ENCODE data around the gene KLHDC4.
"Not testable (repeated sequence)": the region's sequence is repeated elsewhere in the genome, so short reads cannot be mapped to it uniquely, and the experiment has no call there.

KLHDC4 gene

GRCh38 chr16:87788730-87789436, 23.1 kb upstream of the KLHDC4 start:
- DNase-seq (ENCODE audit: low spot score); FAIRE-seq: not testable (repeated sequence)

DNA sequence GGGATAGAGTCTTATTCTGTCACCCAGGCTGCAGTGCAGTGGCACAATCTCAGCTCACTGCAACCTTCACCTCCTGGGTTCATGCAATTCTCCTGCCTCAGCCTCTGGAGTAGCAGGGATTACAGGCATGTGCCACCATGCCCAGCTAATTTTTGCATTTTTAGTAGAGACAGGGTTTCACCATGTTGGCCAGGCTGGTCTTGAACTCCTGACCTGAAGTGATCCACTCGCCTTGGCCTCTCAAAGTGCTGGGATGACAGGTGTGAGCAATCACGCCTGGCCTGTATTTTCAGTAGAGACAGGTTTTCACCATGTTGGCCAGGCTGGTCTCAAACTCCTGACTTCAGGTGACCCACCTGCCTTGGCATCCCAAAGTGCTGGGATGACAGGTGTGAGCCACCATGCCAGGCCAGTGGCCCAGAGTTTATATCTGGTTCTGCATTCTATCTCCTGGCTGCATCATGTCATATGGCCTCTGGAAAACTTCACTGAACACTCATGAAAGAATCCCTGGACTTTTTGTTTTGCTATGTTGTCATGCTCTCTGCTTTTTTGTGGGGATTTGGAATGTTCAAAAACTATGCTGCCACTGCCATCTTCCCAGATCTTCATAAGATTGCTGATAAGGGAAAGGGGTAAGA, 21.8 kb upstream of the KLHDC4 start:
- DNase-seq (ENCODE audit: low spot score); FAIRE-seq: not testable (repeated sequence)

DNA sequence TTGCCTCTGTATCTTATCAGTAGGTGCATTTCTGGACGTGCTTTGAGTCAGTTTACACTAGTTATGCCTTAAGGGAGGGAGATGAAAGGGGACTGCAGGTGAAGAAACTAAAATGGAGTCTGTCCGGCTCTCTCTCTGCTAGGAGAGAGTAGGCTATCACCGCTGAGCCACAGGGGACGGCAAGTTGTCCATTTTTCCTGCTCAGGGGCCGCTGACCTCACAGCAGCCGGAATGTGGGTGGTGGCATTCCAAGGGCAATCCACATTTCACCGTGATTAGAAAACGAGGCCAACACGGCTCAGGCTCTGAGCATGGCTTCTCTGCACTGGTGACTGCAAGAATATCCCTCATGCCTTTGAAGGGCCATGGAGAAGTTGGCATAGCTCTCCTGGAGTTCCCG, 19.0 kb upstream of the KLHDC4 start:
- no peak for FAIRE-seq
- DNase-seq (ENCODE audit: low spot score) = no peak

DNA sequence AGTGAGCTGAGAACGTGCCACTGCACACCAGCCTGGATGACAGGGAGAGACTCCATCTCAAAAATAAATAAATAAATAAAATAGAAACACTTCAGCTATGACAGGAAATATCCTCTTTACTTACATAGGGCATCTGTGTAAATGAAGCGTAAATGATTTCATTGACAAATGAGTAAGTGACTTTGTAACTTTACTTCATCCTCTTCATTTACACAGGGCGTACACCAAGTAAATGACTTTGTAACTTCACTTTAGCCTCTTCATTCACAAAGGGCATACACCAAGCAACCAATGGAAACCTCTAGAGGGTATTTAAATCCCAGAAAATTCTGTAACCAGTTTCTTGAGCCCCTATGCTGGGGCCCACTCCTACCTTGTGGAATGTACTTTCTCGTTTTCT, 16.2 kb upstream of the KLHDC4 start:
- DNase-seq (ENCODE audit: low spot score) (no peak), FAIRE-seq (no peak)

GRCh38 chr16:87780385-87780989, 14.7 kb upstream of the KLHDC4 start:
- FAIRE-seq = no peak

GRCh38 chr16:87778830-87779579, 13.2 kb upstream of the KLHDC4 start:
- no peak for FAIRE-seq

More at GRCh38 chr16:87780385-87780989, 14.7 kb upstream of the KLHDC4 start:
- DNase-seq (ENCODE audit: low spot score) = peak; percentile 64

GRCh38 chr16:87778476-87778829, 12.7 kb upstream of the KLHDC4 start:
- DNase-seq (ENCODE audit: low spot score) (no peak), FAIRE-seq (no peak)

More at GRCh38 chr16:87778830-87779579, 13.2 kb upstream of the KLHDC4 start:
- DNase-seq (ENCODE audit: low spot score) = peak; percentile 86

- not testable (repeated sequence) for DNase-seq (ENCODE audit: low spot score); FAIRE-seq
Observed at GRCh38 chr16:87773836-87774235, 8.1 kb upstream of the KLHDC4 start.

DNA sequence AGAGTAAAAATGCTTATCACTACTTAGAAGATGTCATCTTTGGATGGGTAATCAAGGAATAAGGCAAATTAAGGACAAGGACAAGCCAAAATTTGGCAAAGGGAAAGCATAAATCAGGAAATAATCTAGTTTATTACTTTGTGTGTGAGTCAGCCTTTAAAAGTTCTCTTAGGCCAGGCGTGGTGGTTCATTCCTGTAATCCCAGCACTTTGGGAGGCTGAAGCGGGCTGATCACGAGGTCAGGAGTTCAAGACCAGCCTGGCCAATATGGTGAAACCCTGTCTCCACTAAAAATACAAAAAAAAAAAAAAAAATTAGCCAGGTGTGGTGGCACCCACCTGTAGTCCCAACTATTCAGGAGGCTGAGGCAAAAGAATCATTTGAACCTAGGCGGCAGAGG, 1.7 kb upstream of the KLHDC4 start:
- not testable (repeated sequence) for DNase-seq (ENCODE audit: low spot score); FAIRE-seq

DNA sequence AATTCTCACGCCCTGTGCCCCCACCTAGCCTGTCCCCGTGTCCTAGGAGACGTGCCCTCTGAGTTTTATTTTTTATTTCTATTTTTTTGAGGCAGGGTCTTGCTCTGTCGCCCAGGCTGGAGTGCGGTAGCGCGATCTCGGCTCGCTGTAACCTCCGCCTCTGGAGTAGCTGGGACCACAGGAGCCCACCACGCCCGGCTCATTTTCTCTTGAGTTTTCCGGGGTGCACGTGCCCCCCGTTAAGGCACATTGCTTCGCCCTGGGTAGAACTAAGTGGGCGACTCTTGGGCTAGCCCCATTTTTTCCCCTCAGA, 655 bp upstream of the KLHDC4 start:
- DNase-seq (ENCODE audit: low spot score) (no peak), FAIRE-seq (no peak)

DNA sequence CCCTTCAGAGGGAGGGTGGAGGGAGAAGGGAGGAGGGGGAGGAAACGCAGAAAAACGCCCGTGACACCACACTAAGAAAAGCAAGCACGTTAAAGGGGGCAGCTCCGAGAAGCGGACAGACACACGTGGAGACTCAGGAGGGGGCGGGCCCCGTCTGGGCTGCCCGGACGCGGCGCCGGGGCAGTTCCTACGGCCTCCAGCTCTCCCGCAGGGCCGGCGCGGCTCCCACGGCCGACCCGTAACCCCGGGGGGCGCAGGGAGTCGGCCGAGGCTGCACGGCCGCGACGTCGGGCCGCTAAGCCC, 362 bp downstream of the KLHDC4 start:
- no peak for FAIRE-seq
- no peak for DNase-seq (ENCODE audit: low spot score)

DNA sequence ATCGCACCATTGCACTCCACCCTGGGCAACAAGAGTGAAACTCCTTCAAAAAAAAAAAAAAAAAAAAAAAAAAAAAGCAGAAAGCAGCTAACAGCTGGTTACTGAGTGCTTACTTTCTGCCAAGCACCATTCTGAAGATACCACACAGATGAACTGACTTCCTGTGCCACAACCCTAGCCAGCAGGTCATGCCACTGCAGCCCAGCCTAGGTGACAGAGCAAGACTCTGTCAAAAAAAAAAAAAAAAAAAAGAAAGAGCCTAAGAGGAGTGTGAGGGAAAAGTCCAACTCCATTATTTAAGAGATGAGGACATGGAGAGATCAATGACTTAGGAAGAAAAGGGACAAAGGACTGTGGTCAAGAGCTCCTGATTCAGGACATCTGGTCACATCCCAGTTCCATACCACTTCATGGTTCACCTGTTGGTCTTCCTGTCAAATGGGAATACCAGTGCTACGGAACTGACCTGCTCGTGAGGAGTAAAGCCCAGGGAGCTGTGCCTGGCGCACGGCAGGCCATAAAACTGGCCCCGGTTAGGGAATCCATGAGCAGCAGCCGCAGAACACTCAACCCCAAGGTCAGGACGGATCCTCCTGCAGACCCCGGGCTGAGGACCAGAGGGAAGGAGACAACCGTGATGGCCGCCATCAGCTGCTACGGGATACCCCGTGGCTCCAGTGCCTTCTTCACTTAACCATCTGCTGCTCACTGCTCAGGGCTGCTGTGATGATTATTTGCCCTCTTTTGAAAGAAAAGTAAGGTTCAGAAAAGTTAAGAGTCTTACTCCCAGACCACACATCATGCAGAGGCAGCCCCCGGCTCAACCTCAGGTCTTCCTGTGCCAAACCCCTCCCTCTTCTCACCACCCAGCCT, 950 bp downstream of the KLHDC4 start:
- FAIRE-seq (no peak), DNase-seq (ENCODE audit: low spot score) (no peak)

DNA sequence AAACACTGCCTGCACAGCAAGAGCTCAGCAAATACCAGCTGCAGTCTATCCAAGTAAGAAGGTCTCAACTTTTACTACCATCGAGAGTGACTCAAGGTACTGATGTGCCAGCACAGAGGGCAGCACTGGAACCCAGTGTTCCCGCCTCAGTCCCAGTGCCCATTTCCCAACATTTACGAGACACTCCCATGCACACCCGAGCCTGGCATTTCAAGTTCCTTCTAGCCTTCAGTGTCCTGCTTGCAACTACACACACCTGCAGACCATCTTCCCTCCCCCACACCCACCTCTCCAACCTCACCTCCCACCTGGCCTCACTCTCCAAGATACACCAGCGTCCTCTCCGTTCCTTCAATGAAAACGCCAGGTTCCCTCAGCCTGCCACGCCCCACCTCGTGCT, 3.2 kb downstream of the KLHDC4 start:
- no peak for DNase-seq (ENCODE audit: low spot score)
- FAIRE-seq = no peak

- FAIRE-seq (no peak), DNase-seq (ENCODE audit: low spot score) (no peak)
Observed at GRCh38 chr16:87762071-87762571, 3.7 kb downstream of the KLHDC4 start.

- DNase-seq (ENCODE audit: low spot score) = no peak
- FAIRE-seq = no peak
Observed at GRCh38 chr16:87761060-87761459, 4.7 kb downstream of the KLHDC4 start.

- no peak for FAIRE-seq
- DNase-seq (ENCODE audit: low spot score) = no peak
Observed at GRCh38 chr16:87757841-87758426, 7.9 kb downstream of the KLHDC4 start.

GRCh38 chr16:87754535-87754934, 11.3 kb downstream of the KLHDC4 start:
- no peak for DNase-seq (ENCODE audit: low spot score)
- no peak for FAIRE-seq

GRCh38 chr16:87747626-87748414, 18.0 kb downstream of the KLHDC4 start:
- FAIRE-seq (no peak), DNase-seq (ENCODE audit: low spot score) (no peak)

DNA sequence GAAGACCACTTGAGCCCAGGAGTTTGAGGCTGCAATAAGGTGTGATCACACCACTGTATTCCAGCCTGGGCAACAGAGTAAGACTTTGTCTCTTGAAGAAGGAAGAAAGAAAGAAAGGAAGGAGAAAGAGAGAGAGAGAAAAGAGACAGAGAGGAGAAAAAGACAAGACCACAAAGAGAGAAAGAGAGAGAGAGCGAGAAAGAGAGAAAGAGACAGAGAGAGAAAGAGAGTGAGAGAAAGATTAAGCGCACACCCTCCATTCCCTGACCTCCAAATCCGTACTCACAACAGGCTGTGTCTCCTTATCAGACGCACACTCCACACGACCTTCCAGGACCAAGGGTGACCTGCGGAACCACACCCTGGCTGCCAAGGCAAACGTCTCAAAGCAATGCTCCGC, 19.6 kb downstream of the KLHDC4 start:
- no peak for FAIRE-seq
- no peak for DNase-seq (ENCODE audit: low spot score)

Data from RCC 7860 (cell line).